GM23338 (cell line): ENCODE results near the gene CNOT6. TPM values are rescaled to one million over a fixed set of nuclear protein-coding genes. Genes with fewer than 3 reads are reported as not detected.

Source experiments
- ATAC-seq: fragments of 200-7000 bp; cut with Tn5 transposase; 3 replicates; pipeline ENCODE4 v1.9.1; 2020
- DNase-seq: peaks from one replicate; pipeline ENCODE4 v3.0.0-alpha.2; 2015; ENCODE audit warnings: low spot score
- H2AFZ ChIP-seq: fragments of 200-600 bp; sonication (generic); 2 replicates; pipeline ENCODE4 v1.8.0; 2016; ENCODE audit warnings: antibody characterized with exemption, mild to moderate bottlenecking, moderate library complexity
- H3F3A ChIP-seq: fragments of 200-600 bp; sonication (generic); replicated peaks from 2 replicates; pipeline ENCODE4 v1.8.0; 2017; ENCODE audit warnings: antibody characterized with exemption, mixed run types, low read depth
- H3K27ac ChIP-seq: fragments of 200-600 bp; sonication (generic); 2 replicates; pipeline ENCODE4 v1.6.1; 2016; ENCODE audit warnings: low read depth
- H3K27me3 ChIP-seq: fragments of 200-600 bp; sonication (generic); 2 replicates; pipeline ENCODE4 v1.8.0; 2016; ENCODE audit warnings: mild to moderate bottlenecking, mixed run types, moderate library complexity; ENCODE audit not compliant: insufficient read depth
- H3K36me3 ChIP-seq: fragments of 200-600 bp; sonication (generic); 2 replicates; pipeline ENCODE4 v1.8.0; 2016; ENCODE audit warnings: mild to moderate bottlenecking; ENCODE audit not compliant: insufficient read depth
- H3K4me1 ChIP-seq: fragments of 200-600 bp; sonication (generic); 2 replicates; pipeline ENCODE4 v1.8.0; 2016; ENCODE audit warnings: mild to moderate bottlenecking, moderate library complexity; ENCODE audit not compliant: insufficient read depth
- H3K4me2 ChIP-seq: fragments of 200-600 bp; sonication (generic); 2 replicates; pipeline ENCODE4 v1.7.1; 2017; ENCODE audit warnings: mixed run types
- H3K4me3 ChIP-seq: fragments of 200-600 bp; sonication (generic); 2 replicates; pipeline ENCODE4 v1.6.1; 2016; ENCODE audit warnings: mixed run types
- H3K79me2 ChIP-seq: fragments of 200-600 bp; sonication (generic); replicated peaks from 2 replicates; pipeline ENCODE4 v1.8.0; 2017; ENCODE audit warnings: mild to moderate bottlenecking; ENCODE audit not compliant: insufficient read depth
- H3K9me2 ChIP-seq: fragments of 200-600 bp; sonication (generic); 2 replicates; pipeline ENCODE4 v1.8.0; 2017; ENCODE audit not compliant: insufficient read depth
- H4K20me1 ChIP-seq: fragments of 200-600 bp; sonication (generic); replicated peaks from 2 replicates; pipeline ENCODE4 v1.8.0; 2017; ENCODE audit warnings: mild to moderate bottlenecking; ENCODE audit not compliant: insufficient read depth
- H3K27ac Mint-ChIP-seq: 2 replicates; pipeline ENCODE4 v1.8.0; 2020; ENCODE audit warnings: inconsistent platforms, mild to moderate bottlenecking, moderate library complexity, mixed read lengths
- H3K27me3 Mint-ChIP-seq: 3 replicates; pipeline ENCODE4 v1.8.0; 2022; ENCODE audit warnings: low read depth, mild to moderate bottlenecking, moderate library complexity, mixed read lengths, inconsistent platforms; ENCODE audit not compliant: insufficient read depth, poor library complexity
- H3K36me3 Mint-ChIP-seq: 3 replicates; pipeline ENCODE4 v1.8.0; 2021; ENCODE audit warnings: low read depth, mild to moderate bottlenecking, inconsistent platforms, moderate library complexity, mixed read lengths
- H3K4me1 Mint-ChIP-seq: 3 replicates; pipeline ENCODE4 v1.8.0; 2020; ENCODE audit warnings: mild to moderate bottlenecking, inconsistent platforms, mixed read lengths
- H3K4me3 Mint-ChIP-seq: 3 replicates; pipeline ENCODE4 v1.8.0; 2021; ENCODE audit warnings: moderate library complexity, mild to moderate bottlenecking, inconsistent platforms, mixed read lengths
- H3K9me3 Mint-ChIP-seq: 3 replicates; pipeline ENCODE4 v1.8.0; 2020; ENCODE audit warnings: moderate library complexity, mild to moderate bottlenecking, inconsistent platforms, mixed read lengths
- CREB1 ChIP-seq: fragments of 250-450 bp; sonication (Bioruptor Pico); IDR thresholded peaks from 2 replicates; pipeline ENCODE4 v1.5.0; 2020; ENCODE audit warnings: low read depth, mild to moderate bottlenecking, moderate library complexity
- ETS1 ChIP-seq: IDR thresholded peaks from 2 replicates; pipeline ENCODE4 v1.6.1; 2016; ENCODE audit warnings: antibody characterized with exemption
- EZH2 ChIP-seq: fragments of 200-600 bp; sonication (generic); IDR thresholded peaks from one replicate; pipeline ENCODE4 v1.8.0; 2017; ENCODE audit warnings: antibody characterized with exemption, mild to moderate bottlenecking, low read depth; ENCODE audit not compliant: unreplicated experiment
- JUNB ChIP-seq: IDR thresholded peaks from one replicate; pipeline ENCODE4 v1.6.1; 2016; ENCODE audit warnings: antibody characterized with exemption; ENCODE audit not compliant: unreplicated experiment
- NANOG ChIP-seq: IDR thresholded peaks from 2 replicates; pipeline ENCODE4 v1.6.1; 2016; ENCODE audit warnings: antibody characterized with exemption, borderline replicate concordance
- POLR2AphosphoS5 ChIP-seq: IDR thresholded peaks from 2 replicates; pipeline ENCODE4 v1.6.1; 2016; ENCODE audit warnings: antibody characterized with exemption, low read depth
- REST ChIP-seq: IDR thresholded peaks from one replicate; pipeline ENCODE4 v1.6.1; 2018; ENCODE audit warnings: antibody characterized with exemption; ENCODE audit not compliant: unreplicated experiment
- STAT1 ChIP-seq: IDR thresholded peaks from one replicate; pipeline ENCODE4 v1.6.1; 2016; ENCODE audit warnings: antibody characterized with exemption; ENCODE audit not compliant: unreplicated experiment
- ZNF114 ChIP-seq: fragments of 250-450 bp; sonication (Bioruptor Pico); IDR thresholded peaks from 2 replicates; pipeline ENCODE4 v1.5.0; 2020; ENCODE audit warnings: mild to moderate bottlenecking, moderate library complexity
- ZNF331 ChIP-seq: fragments of 250-450 bp; sonication (Bioruptor Pico); IDR thresholded peaks from 2 replicates; pipeline ENCODE4 v1.5.0; 2020; ENCODE audit warnings: low read depth, mild to moderate bottlenecking, moderate library complexity
- ZNF462 ChIP-seq: fragments of 250-450 bp; sonication (Bioruptor Pico); IDR thresholded peaks from 2 replicates; pipeline ENCODE4 v1.5.0; 2020; ENCODE audit warnings: mild to moderate bottlenecking, moderate library complexity
- polyA plus RNA-seq: library from polyadenylated mRNA; unstranded; fragments of >200 nt; fragmentation: Nextera tagmentation; extraction: Ambion mirVana; gene quantifications from 2 replicates; pipeline ENCODE4 v1.2.1, GENCODE V29; 2016
- total RNA-seq: library from RNA; depleted of rRNA; stranded (reverse); fragments of >200 nt; shearing (Covaris generic); gene quantifications from 2 replicates; pipeline ENCODE4 v1.2.3, GENCODE V29; 2014
- TF ChIP-seq, protein P1 (sequence below), 2 experiments: fragments of 200-600 bp in 1 of 2; sonication (generic) in 1 of 2; conservative IDR thresholded peaks; 2 replicates each; pipeline versions ENCODE4 v1.5.1 to v1.6.1; 2016 to 2017; ENCODE audit warnings: antibody characterized with exemption in 2 of 2, low read depth in 2 of 2, mild to moderate bottlenecking in 2 of 2, moderate library complexity in 1 of 2

CNOT6 gene
- total and polyA plus RNA-seq, 2 experiments from 2014 or later: 14.6 to 38.7 TPM

DNA sequence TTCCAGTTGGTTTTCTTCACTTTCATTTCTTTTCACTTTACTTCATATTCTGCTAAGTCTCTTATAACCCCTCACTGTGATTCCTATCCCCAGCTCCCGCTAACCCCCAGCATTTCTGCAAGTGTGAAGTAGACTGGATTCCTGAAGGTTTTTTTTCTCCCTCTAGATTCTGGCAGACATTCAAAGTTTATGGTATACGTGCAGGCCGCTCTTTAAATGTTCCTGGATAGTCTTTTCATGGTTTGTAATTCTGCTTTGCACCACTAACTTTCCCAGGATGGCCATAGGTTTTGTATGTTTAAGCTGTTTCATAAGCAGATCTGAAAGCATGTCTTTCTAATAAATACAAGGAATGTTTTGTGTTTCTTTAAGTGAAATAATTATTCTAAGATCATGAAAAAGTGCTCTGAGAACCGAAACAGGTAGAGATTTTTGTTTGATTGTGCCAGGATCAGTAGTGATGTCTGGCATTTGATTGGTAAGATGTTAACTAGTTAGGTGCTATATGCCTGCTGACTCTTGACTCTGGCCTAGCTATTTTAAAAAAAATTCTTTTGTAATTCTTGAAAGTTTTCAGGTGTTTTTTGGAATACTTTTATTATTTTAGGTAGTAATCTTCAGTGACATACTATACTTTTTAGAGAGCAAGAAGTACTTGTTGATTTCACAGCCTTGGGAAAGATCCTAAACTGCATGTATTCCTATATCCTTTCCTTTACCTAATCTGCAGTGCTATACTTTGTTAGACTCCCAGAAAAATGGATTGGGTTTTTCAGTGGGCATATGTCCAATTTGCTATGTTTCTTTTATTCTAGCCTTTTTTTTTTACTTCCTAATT lies 29.7 kb downstream of the CNOT6 start:
- Histone ChIP-seq H3F3A (no peaks in the 10 kb centered on the region), H3K27me3 (no peaks in the 10 kb centered on the region), H3K27ac (no peak overlapping the region), H3K4me3 (no peak overlapping the region), H3K36me3 (peaks cover 3% of the 10 kb centered on the region; the same call in 1 of the 2 replicates), H2AFZ (no peak overlapping the region), H4K20me1 (peaks cover 76% of the 10 kb centered on the region), H3K9me2 (no peaks in the 10 kb centered on the region), H3K4me1 (peaks cover 36% of the 10 kb centered on the region), H3K4me2 (peak overlapping the region; percentile 31; the same call in 1 of the 2 replicates), H3K79me2 (peaks cover 100% of the 10 kb centered on the region)
- H3K4me3 Mint-ChIP-seq: no peak overlapping the region; the same call in 2 of the 3 replicates
- H3K27me3 Mint-ChIP-seq: peaks cover 9% of the 10 kb centered on the region
- H3K4me1 Mint-ChIP-seq: peaks cover 58% of the 10 kb centered on the region
- H3K36me3 Mint-ChIP-seq: peaks cover 21% of the 10 kb centered on the region; the same call in 2 of the 3 replicates
- TF ChIP-seq JUNB: no peak
- no peak for TF ChIP-seq REST
- TF ChIP-seq POLR2AphosphoS5: no peak
- no peak for TF ChIP-seq ETS1
- no peak for TF ChIP-seq ZNF462 (CRISPR knock-in tag)
- TF ChIP-seq CREB1 (CRISPR knock-in tag): no peak
- no peak for TF ChIP-seq ZNF331 (CRISPR knock-in tag)
- TF ChIP-seq NANOG: no peak
- TF ChIP-seq STAT1: no peak
- TF ChIP-seq, protein P1, sequence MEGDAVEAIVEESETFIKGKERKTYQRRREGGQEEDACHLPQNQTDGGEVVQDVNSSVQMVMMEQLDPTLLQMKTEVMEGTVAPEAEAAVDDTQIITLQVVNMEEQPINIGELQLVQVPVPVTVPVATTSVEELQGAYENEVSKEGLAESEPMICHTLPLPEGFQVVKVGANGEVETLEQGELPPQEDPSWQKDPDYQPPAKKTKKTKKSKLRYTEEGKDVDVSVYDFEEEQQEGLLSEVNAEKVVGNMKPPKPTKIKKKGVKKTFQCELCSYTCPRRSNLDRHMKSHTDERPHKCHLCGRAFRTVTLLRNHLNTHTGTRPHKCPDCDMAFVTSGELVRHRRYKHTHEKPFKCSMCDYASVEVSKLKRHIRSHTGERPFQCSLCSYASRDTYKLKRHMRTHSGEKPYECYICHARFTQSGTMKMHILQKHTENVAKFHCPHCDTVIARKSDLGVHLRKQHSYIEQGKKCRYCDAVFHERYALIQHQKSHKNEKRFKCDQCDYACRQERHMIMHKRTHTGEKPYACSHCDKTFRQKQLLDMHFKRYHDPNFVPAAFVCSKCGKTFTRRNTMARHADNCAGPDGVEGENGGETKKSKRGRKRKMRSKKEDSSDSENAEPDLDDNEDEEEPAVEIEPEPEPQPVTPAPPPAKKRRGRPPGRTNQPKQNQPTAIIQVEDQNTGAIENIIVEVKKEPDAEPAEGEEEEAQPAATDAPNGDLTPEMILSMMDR (conservative IDR thresholded peaks at IDR 0.05; ENCODE audit: low read depth in 2 of 2): no peak
- no peak for TF ChIP-seq ZNF114 (CRISPR knock-in tag)
- no peak for TF ChIP-seq EZH2
- ATAC-seq: no peak
- no peak overlapping the region for H3K27ac Mint-ChIP-seq
- 0 out of 3 replicates have a peak, but pooled peaks cover 3% of the 10 kb centered on the region for H3K9me3 Mint-ChIP-seq
- no peak for DNase-seq
